ENCODE data around the gene PAN2.

DNA sequence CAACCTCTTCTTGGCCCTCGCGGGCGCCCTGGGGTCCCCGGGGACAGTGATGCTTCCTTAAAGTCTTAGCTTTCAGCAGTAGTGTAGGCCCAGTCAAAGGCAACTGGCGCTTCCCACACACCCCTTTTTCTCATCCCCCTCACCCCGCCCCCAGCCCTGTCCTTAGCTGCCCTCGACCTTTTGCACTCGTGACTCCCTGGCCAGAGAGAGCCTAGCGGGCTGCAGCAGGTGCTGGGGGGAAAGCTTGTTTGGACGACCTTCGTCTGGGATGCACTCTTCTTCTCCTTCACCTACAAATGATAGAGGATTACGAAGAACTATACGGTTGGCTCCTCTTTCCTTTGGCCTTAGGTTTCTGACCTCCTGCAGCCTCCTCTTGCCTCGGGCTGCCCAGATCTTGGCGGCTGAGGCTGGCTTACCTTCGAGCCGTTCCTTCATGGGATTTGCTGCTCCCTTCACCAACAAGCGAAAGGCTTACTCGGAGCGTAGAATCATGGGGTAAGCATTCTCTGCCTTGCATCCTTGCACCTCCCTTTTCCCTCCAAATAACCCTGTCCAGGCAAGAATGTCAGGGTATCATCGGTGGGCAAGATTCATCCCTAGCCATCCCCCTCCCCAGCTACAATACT is 66.2 kb downstream of the PAN2 start:
- TF ChIP-seq TBL1XR1 (IDR thresholded peaks at IDR 0.05; ENCODE audit: low read depth, low read length) (no peak), TAF1 (IDR thresholded peaks at IDR 0.05; ENCODE audit: borderline replicate concordance, low read depth, low read length) (no peak), SUZ12 (IDR thresholded peaks at IDR 0.05; ENCODE audit: unreplicated experiment) (no peak)
- TF ChIP-seq, protein P1, sequence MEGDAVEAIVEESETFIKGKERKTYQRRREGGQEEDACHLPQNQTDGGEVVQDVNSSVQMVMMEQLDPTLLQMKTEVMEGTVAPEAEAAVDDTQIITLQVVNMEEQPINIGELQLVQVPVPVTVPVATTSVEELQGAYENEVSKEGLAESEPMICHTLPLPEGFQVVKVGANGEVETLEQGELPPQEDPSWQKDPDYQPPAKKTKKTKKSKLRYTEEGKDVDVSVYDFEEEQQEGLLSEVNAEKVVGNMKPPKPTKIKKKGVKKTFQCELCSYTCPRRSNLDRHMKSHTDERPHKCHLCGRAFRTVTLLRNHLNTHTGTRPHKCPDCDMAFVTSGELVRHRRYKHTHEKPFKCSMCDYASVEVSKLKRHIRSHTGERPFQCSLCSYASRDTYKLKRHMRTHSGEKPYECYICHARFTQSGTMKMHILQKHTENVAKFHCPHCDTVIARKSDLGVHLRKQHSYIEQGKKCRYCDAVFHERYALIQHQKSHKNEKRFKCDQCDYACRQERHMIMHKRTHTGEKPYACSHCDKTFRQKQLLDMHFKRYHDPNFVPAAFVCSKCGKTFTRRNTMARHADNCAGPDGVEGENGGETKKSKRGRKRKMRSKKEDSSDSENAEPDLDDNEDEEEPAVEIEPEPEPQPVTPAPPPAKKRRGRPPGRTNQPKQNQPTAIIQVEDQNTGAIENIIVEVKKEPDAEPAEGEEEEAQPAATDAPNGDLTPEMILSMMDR (IDR thresholded peaks at IDR 0.05 in 2 of 3, conservative IDR thresholded peaks at IDR 0.05 in 1 of 3; ENCODE audit: control insufficient read depth in 2 of 3, extremely low read depth in 1 of 3, insufficient read depth in 1 of 3, low read depth in 3 of 3, low read length in 3 of 3) = no peak
